ENCODE data around the gene LRTM1. TPM values are rescaled to one million over a fixed set of nuclear protein-coding genes. Genes with fewer than 3 reads are reported as not detected.

Gene LRTM1
- total and polyA plus RNA-seq, 2 donors (not counting 3 experiments of a cell fraction or from before 2014, with no cell fraction given) = not detected

- BruUV-seq (replicated peaks) = no TSS peak
- Histone ChIP-seq H3K4me3 (replicated peaks in 1 of 3; ENCODE audit: insufficient read depth in 1 of 3, low read depth in 1 of 3, low read length in 3 of 3) (no peak overlapping the region), H4K20me1 (replicated peaks; ENCODE audit: control insufficient read depth, extremely low read depth, insufficient read depth, low read length) (no peaks in the 10 kb centered on the region), H3K4me1 (ENCODE audit: control insufficient read depth, extremely low read depth, insufficient read depth, low read length) (no peaks in the 10 kb centered on the region), H3K9ac (replicated peaks; ENCODE audit: extremely low read depth, insufficient read depth, low read length) (no peak overlapping the region), H3K9me1 (replicated peaks; ENCODE audit: control insufficient read depth, extremely low read depth, insufficient read depth, low read length) (no peaks in the 10 kb centered on the region), H2AFZ (ENCODE audit: low read depth, low read length) (no peak overlapping the region), H3K79me2 (ENCODE audit: control insufficient read depth, insufficient read depth, low read length) (no peaks in the 10 kb centered on the region), H3K27ac (ENCODE audit: insufficient read depth, low read depth, low read length) (no peak overlapping the region), H3K4me2 (ENCODE audit: insufficient read depth, low read length) (no peak overlapping the region), H3K9me3 (replicated peaks; ENCODE audit: control insufficient read depth, insufficient read depth, low read length) (peaks cover 6% of the 10 kb centered on the region), H3K27me3 (ENCODE audit: control insufficient read depth in 2 of 2, insufficient read depth in 2 of 2, low read length in 2 of 2) (no peaks in the 10 kb centered on the region), H3K36me3 (ENCODE audit: control insufficient read depth in 2 of 2, extremely low read depth in 1 of 2, insufficient read depth in 2 of 2, low read length in 2 of 2) (no peaks in the 10 kb centered on the region)
- ChIA-PET CTCF (no interaction called here), POLR2A (no interaction called here)
- DNase-seq (ENCODE audit: low read depth, low spot score) (no peak), FAIRE-seq (no peak)
- intact Hi-C loops (cut with micrococcal nuclease) = no loop called here
- dilution Hi-C loops (cut with MboI; ENCODE audit: extremely low pct_ligation_motif_present, low sequenced_read_pairs) = no loop called here
- no peak for TF ChIP-seq JUN (IDR thresholded peaks at IDR 0.05; ENCODE audit: borderline replicate concordance, insufficient read depth, insufficient read length, low read depth)
- no peak for TF ChIP-seq FOS (IDR thresholded peaks at IDR 0.05; ENCODE audit: borderline replicate concordance, insufficient read depth, low read length)
- no peak for TF ChIP-seq POLR2AphosphoS5 (IDR thresholded peaks at IDR 0.05; ENCODE audit: insufficient read depth, low read depth, low read length)
These were observed 36.3 kb downstream of the LRTM1 start for GRCh38 chr3:54891540-54891897.

- DNase-seq (ENCODE audit: low read depth, low spot score) = no peak
- Histone ChIP-seq H3K9me3 (replicated peaks; ENCODE audit: control insufficient read depth, insufficient read depth, low read length) (peaks cover 10% of the 10 kb centered on the region), H3K36me3 (ENCODE audit: control insufficient read depth in 2 of 2, extremely low read depth in 1 of 2, insufficient read depth in 2 of 2, low read length in 2 of 2) (no peaks in the 10 kb centered on the region), H3K4me3 (replicated peaks in 1 of 3; ENCODE audit: insufficient read depth in 1 of 3, low read depth in 1 of 3, low read length in 3 of 3) (no peak overlapping the region), H3K4me1 (ENCODE audit: control insufficient read depth, extremely low read depth, insufficient read depth, low read length) (no peaks in the 10 kb centered on the region), H3K27me3 (ENCODE audit: control insufficient read depth in 2 of 2, insufficient read depth in 2 of 2, low read length in 2 of 2) (no peaks in the 10 kb centered on the region), H3K79me2 (ENCODE audit: control insufficient read depth, insufficient read depth, low read length) (no peaks in the 10 kb centered on the region), H3K9me1 (replicated peaks; ENCODE audit: control insufficient read depth, extremely low read depth, insufficient read depth, low read length) (no peaks in the 10 kb centered on the region), H3K27ac (ENCODE audit: insufficient read depth, low read depth, low read length) (no peak overlapping the region), H3K9ac (replicated peaks; ENCODE audit: extremely low read depth, insufficient read depth, low read length) (no peak overlapping the region), H4K20me1 (replicated peaks; ENCODE audit: control insufficient read depth, extremely low read depth, insufficient read depth, low read length) (no peaks in the 10 kb centered on the region), H3K4me2 (ENCODE audit: insufficient read depth, low read length) (no peak overlapping the region), H2AFZ (ENCODE audit: low read depth, low read length) (no peak overlapping the region)
- POLR2A ChIA-PET = no interaction called here
- FAIRE-seq = no peak
- dilution Hi-C loops (cut with MboI; ENCODE audit: extremely low pct_ligation_motif_present, low sequenced_read_pairs) (no loop called here), intact Hi-C loops (cut with micrococcal nuclease) (no loop called here)
- CTCF ChIA-PET = no interaction called here
- TF ChIP-seq MAX (IDR thresholded peaks at IDR 0.05; ENCODE audit: insufficient read depth, insufficient read length) = no peak
- no peak for TF ChIP-seq JUN (IDR thresholded peaks at IDR 0.05; ENCODE audit: borderline replicate concordance, insufficient read depth, insufficient read length, low read depth)
- TF ChIP-seq CTCF (IDR thresholded peaks at IDR 0.05; ENCODE audit: extremely low read depth in 1 of 2, insufficient read depth in 1 of 2, low read depth in 1 of 2, low read length in 2 of 2) = no peak
- no peak for TF ChIP-seq EZH2 (IDR thresholded peaks at IDR 0.05; ENCODE audit: borderline replicate concordance, low read depth, low read length, severe bottlenecking)
- no peak for TF ChIP-seq GATA2 (IDR thresholded peaks at IDR 0.05; ENCODE audit: insufficient read depth, insufficient read length, low read depth, low read length)
- TF ChIP-seq POLR2AphosphoS5 (IDR thresholded peaks at IDR 0.05; ENCODE audit: insufficient read depth, low read depth, low read length) = no peak
- BruUV-seq (replicated peaks) = no TSS peak
These were observed 38.1 kb downstream of the LRTM1 start for GRCh38 chr3:54889731-54890130.
